A549 (cell line): ENCODE results near the gene EIF4A2. TPM values are rescaled to one million over a fixed set of nuclear protein-coding genes. Genes with fewer than 3 reads are reported as not detected.

ENCODE experiments used
- ATAC-seq, 2 experiments: fragments of 200-7000 bp in 1 of 2; fragments of >200 bp in 1 of 2; cut with Nextera tagmentation in 1 of 2; cut with Tn5 transposase in 1 of 2; 3 replicates each; pipeline versions ENCODE4 v1.8.0 to v1.9.1; 2018 to 2020; ENCODE audit warnings: mild to moderate bottlenecking in 1 of 2, moderate library complexity in 1 of 2
- CTCF ChIA-PET: fragments of 300-600 bp; sonication (Branson Sonifier 250); formaldehyde crosslinking; extraction: SDS; loops from one replicate; lab custom pipeline; 2021; ENCODE audit warnings: antibody characterized with exemption, inconsistent platforms; lab: Yijun Ruan, JAX
- POLR2A ChIA-PET: fragments of 350-600 bp; formaldehyde crosslinking; extraction: SDS; loops from one replicate; lab custom pipeline; 2021; ENCODE audit warnings: antibody characterized with exemption, inconsistent platforms; lab: Yijun Ruan, JAX
- DNase-seq, 2 experiments: peaks; one replicate each; pipeline versions ENCODE4 v3.0.0 to v3.0.0-alpha.2; 2011 to 2016; ENCODE audit warnings: low read depth in 1 of 2, low spot score in 1 of 2
- FAIRE-seq: peaks from 2 replicates; lab custom pipeline; 2011; peaks lifted over from hg19 to GRCh38; lab: Jason Lieb, UNC
- H3K27ac ChIP-seq, 2 experiments: fragments of >200 bp; sonication (Bioruptor Twin); formaldehyde crosslinking; 3 replicates each; pipeline ENCODE4 v1.5.1; 2016 to 2017
- H3K4me1 ChIP-seq: fragments of >200 bp; sonication (Bioruptor Twin); formaldehyde crosslinking; 3 replicates; pipeline ENCODE4 v1.6.1; 2016
- H3K4me2 ChIP-seq: fragments of >200 bp; sonication (Bioruptor Twin); formaldehyde crosslinking; 3 replicates; pipeline ENCODE4 v1.6.1; 2016
- H3K4me3 ChIP-seq: fragments of >200 bp; sonication (Bioruptor Twin); formaldehyde crosslinking; 3 replicates; pipeline ENCODE4 v1.5.1; 2016
- H3K9me3 ChIP-seq: fragments of >200 bp; sonication (Bioruptor Twin); formaldehyde crosslinking; 3 replicates; pipeline ENCODE4 v1.6.1; 2016
- BHLHE40 ChIP-seq: IDR thresholded peaks from 2 replicates; pipeline ENCODE4 v1.6.1; 2012; ENCODE audit warnings: low read depth, low read length, inconsistent platforms
- CBX2 ChIP-seq: fragments of 200-600 bp; sonication (generic); IDR thresholded peaks from 2 replicates; pipeline ENCODE4 v1.6.1; 2016; ENCODE audit warnings: low read depth, mild to moderate bottlenecking, borderline replicate concordance
- CBX8 ChIP-seq: fragments of 200-600 bp; sonication (generic); IDR thresholded peaks from 2 replicates; pipeline ENCODE4 v1.6.1; 2016
- EHF ChIP-seq: fragments of 250-450 bp; sonication (Bioruptor Pico); IDR thresholded peaks from 2 replicates; pipeline ENCODE4 v1.5.0; 2020; ENCODE audit warnings: mild to moderate bottlenecking
- ESRRA ChIP-seq: fragments of 150-350 bp; IDR thresholded peaks from 2 replicates; pipeline ENCODE4 v1.6.1; 2014; ENCODE audit warnings: mild to moderate bottlenecking, low read length, borderline replicate concordance
- GATA3 ChIP-seq: IDR thresholded peaks from 2 replicates; pipeline ENCODE4 v1.6.1; 2012; ENCODE audit warnings: borderline replicate concordance
- HDAC2 ChIP-seq: fragments of 200-600 bp; sonication (generic); IDR thresholded peaks from 2 replicates; pipeline ENCODE4 v1.6.1; 2016
- HEYL ChIP-seq: fragments of 250-450 bp; sonication (Bioruptor Pico); IDR thresholded peaks from 2 replicates; pipeline ENCODE4 v1.8.0; 2021; ENCODE audit warnings: mild to moderate bottlenecking, moderate library complexity
- HMGXB4 ChIP-seq: fragments of 250-450 bp; sonication (Bioruptor Pico); IDR thresholded peaks from 2 replicates; pipeline ENCODE4 v1.5.0; 2021; ENCODE audit warnings: mild to moderate bottlenecking, moderate library complexity, borderline replicate concordance
- HOXA7 ChIP-seq: fragments of 250-450 bp; sonication (Bioruptor Pico); IDR thresholded peaks from 2 replicates; pipeline ENCODE4 v1.5.0; 2020; ENCODE audit warnings: mild to moderate bottlenecking, moderate library complexity
- HOXB13 ChIP-seq: fragments of 250-450 bp; sonication (Bioruptor Pico); IDR thresholded peaks from 2 replicates; pipeline ENCODE4 v1.5.0; 2020; ENCODE audit warnings: low read depth, mild to moderate bottlenecking, moderate library complexity
- HOXB5 ChIP-seq: fragments of 250-450 bp; sonication (Bioruptor Pico); IDR thresholded peaks from 2 replicates; pipeline ENCODE4 v1.5.0; 2020; ENCODE audit warnings: mild to moderate bottlenecking, moderate library complexity
- JUN ChIP-seq, 2 experiments: fragments of >200 bp; sonication (Bioruptor Twin); formaldehyde crosslinking; IDR thresholded peaks; 2 replicates in 1 of 2; 3 replicates in 1 of 2; pipeline ENCODE4 v1.6.1; 2016 to 2017
- JUNB ChIP-seq: fragments of >200 bp; sonication (Bioruptor Twin); formaldehyde crosslinking; IDR thresholded peaks from 2 replicates; pipeline ENCODE4 v1.6.1; 2016
- KDM5A ChIP-seq: fragments of 200-600 bp; sonication (generic); IDR thresholded peaks from 2 replicates; pipeline ENCODE4 v1.6.1; 2016; ENCODE audit warnings: antibody characterized with exemption, mild to moderate bottlenecking
- MAZ ChIP-seq: fragments of 150-350 bp; IDR thresholded peaks from 2 replicates; pipeline ENCODE4 v1.6.1; 2014; ENCODE audit warnings: antibody characterized with exemption, low read depth, low read length, borderline replicate concordance
- MYC ChIP-seq: IDR thresholded peaks from 2 replicates; pipeline ENCODE4 v1.6.1; 2012; ENCODE audit warnings: mild to moderate bottlenecking, inconsistent platforms, low read length, improper control_type of control experiment, borderline replicate concordance
- NFE2L2 ChIP-seq: fragments of 150-350 bp; conservative IDR thresholded peaks from 2 replicates; pipeline ENCODE4 v1.6.1; 2014; ENCODE audit warnings: low read length
- NR3C1 ChIP-seq: fragments of >200 bp; sonication (Bioruptor Twin); formaldehyde crosslinking; IDR thresholded peaks from 3 replicates; pipeline ENCODE4 v1.6.1; 2017
- RARB ChIP-seq: fragments of 250-450 bp; sonication (Bioruptor Pico); IDR thresholded peaks from 2 replicates; pipeline ENCODE4 v1.8.0; 2021; ENCODE audit warnings: mild to moderate bottlenecking, moderate library complexity
- RCOR1 ChIP-seq: fragments of 150-350 bp; IDR thresholded peaks from 2 replicates; pipeline ENCODE4 v1.6.1; 2014; ENCODE audit warnings: antibody characterized with exemption, low read length, low read depth
- RFX5 ChIP-seq: fragments of 450-650 bp; IDR thresholded peaks from 2 replicates; pipeline ENCODE4 v1.7.1; 2014; ENCODE audit warnings: antibody characterized with exemption, mild to moderate bottlenecking, moderate library complexity
- RNF2 ChIP-seq: fragments of 200-600 bp; sonication (generic); IDR thresholded peaks from 2 replicates; pipeline ENCODE4 v1.6.1; 2016; ENCODE audit warnings: low read depth, mild to moderate bottlenecking, antibody characterized with exemption, moderate library complexity, borderline replicate concordance
- SREBF2 ChIP-seq: fragments of 450-650 bp; IDR thresholded peaks from 2 replicates; pipeline ENCODE4 v1.6.1; 2014; ENCODE audit warnings: mild to moderate bottlenecking, moderate library complexity
- TFCP2L1 ChIP-seq: fragments of 250-450 bp; sonication (Bioruptor Pico); IDR thresholded peaks from 2 replicates; pipeline ENCODE4 v1.5.0; 2021; ENCODE audit warnings: mild to moderate bottlenecking
- USF2 ChIP-seq: fragments of 450-650 bp; IDR thresholded peaks from 2 replicates; pipeline ENCODE4 v1.6.1; 2014; ENCODE audit warnings: antibody characterized with exemption
- ZC3H11A ChIP-seq: fragments of 450-650 bp; IDR thresholded peaks from 2 replicates; pipeline ENCODE4 v1.6.1; 2014; ENCODE audit warnings: antibody characterized with exemption, mild to moderate bottlenecking
- ZFP36 ChIP-seq: fragments of 450-650 bp; IDR thresholded peaks from 2 replicates; pipeline ENCODE4 v1.6.1; 2014; ENCODE audit warnings: borderline replicate concordance; ENCODE audit not compliant: partially characterized antibody
- ZSCAN20 ChIP-seq: fragments of 250-450 bp; sonication (Bioruptor Pico); IDR thresholded peaks from 2 replicates; pipeline ENCODE4 v1.8.0; 2022; ENCODE audit warnings: mild to moderate bottlenecking, moderate library complexity
- WGBS: methylation state at CpG from one replicate; pipeline ENCODE4 v1.1.6; 2017; ENCODE audit errors: missing lambda C conversion rate; 5-methylcytosine and 5-hydroxymethylcytosine counted together
- polyA plus RNA-seq, 4 experiments: library from polyadenylated mRNA; depleted of rRNA in 3 of 4; stranded (reverse); fragments of >200 nt; fragmentation: RNase III in 1 of 4; extraction: RNeasy Plus Mini Kit Qiagen cat#74134 plus additional on column Dnase treatment in 1 of 4; gene quantifications; 2 replicates in 3 of 4; 3 replicates in 1 of 4; pipeline ENCODE4 v1.2.3, GENCODE V29; 2011 to 2017
- TF ChIP-seq, protein P1 (sequence below): fragments of >200 bp; sonication (Bioruptor Twin); formaldehyde crosslinking; IDR thresholded peaks from 2 replicates; pipeline ENCODE4 v1.6.1; 2016
- TF ChIP-seq, protein P2 (sequence below): fragments of >200 bp; sonication (Bioruptor Twin); formaldehyde crosslinking; IDR thresholded peaks from 3 replicates; pipeline ENCODE4 v1.5.1; 2016
- TF ChIP-seq, protein P3 (sequence below): IDR thresholded peaks from 2 replicates; pipeline ENCODE4 v1.6.1; 2012
- TF ChIP-seq, protein P4 (sequence below): fragments of >200 bp; sonication (Bioruptor Twin); formaldehyde crosslinking; IDR thresholded peaks from 3 replicates; pipeline ENCODE4 v1.6.1; 2016

Gene EIF4A2
- polyA plus RNA-seq, 2 of the 4 experiments (the other 2 are of a cell fraction), result 172 to 493 TPM

DNA sequence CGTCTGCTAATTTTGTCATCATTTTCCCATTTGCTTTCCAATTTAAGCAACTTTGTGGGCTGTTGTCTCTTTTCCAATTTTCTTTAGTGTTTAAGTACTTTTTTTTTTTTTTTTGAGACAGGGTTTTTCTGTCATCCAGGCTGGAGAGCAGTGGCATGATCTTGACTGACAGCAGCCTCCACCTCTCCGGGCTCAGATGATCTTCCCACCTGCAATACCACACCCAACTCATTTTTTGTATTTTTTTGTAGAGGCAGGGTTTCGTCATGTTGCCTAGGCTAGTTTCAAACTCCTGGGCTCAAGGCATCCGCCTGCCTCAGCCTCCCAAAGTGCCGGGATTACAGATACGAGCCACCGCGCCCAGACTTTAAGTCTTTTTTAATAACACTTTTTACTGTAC lies 26.2 kb upstream of the EIF4A2 start:
- Histone ChIP-seq H3K4me3 (no peak overlapping the region), H3K27ac (no peak overlapping the region), H3K9me3 (no peaks in the 10 kb centered on the region), H3K4me2 (no peak overlapping the region), H3K4me1 (peaks cover 11% of the 10 kb centered on the region; the same call in 2 of the 3 replicates)
- CTCF ChIA-PET, result interaction anchor here (1.1 kb wide), 1 partner anchor 16 kb away, joined by 3 read pairs; no protein-coding TSS in a partner anchor
- POLR2A ChIA-PET, result no interaction called here
- TF ChIP-seq, protein P1, sequence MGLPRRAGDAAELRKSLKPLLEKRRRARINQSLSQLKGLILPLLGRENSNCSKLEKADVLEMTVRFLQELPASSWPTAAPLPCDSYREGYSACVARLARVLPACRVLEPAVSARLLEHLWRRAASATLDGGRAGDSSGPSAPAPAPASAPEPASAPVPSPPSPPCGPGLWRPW, result no peak
- TF ChIP-seq SREBF2, result no peak
- TF ChIP-seq, protein P2, sequence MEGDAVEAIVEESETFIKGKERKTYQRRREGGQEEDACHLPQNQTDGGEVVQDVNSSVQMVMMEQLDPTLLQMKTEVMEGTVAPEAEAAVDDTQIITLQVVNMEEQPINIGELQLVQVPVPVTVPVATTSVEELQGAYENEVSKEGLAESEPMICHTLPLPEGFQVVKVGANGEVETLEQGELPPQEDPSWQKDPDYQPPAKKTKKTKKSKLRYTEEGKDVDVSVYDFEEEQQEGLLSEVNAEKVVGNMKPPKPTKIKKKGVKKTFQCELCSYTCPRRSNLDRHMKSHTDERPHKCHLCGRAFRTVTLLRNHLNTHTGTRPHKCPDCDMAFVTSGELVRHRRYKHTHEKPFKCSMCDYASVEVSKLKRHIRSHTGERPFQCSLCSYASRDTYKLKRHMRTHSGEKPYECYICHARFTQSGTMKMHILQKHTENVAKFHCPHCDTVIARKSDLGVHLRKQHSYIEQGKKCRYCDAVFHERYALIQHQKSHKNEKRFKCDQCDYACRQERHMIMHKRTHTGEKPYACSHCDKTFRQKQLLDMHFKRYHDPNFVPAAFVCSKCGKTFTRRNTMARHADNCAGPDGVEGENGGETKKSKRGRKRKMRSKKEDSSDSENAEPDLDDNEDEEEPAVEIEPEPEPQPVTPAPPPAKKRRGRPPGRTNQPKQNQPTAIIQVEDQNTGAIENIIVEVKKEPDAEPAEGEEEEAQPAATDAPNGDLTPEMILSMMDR, result no peak
- TF ChIP-seq GATA3, result no peak
- TF ChIP-seq HOXA7 (CRISPR knock-in tag), result no peak
- TF ChIP-seq ZFP36, result no peak
- TF ChIP-seq JUN (IDR thresholded peaks at IDR 0.05), result no peak
- no peak for TF ChIP-seq HMGXB4 (CRISPR knock-in tag)
- TF ChIP-seq, protein P3, sequence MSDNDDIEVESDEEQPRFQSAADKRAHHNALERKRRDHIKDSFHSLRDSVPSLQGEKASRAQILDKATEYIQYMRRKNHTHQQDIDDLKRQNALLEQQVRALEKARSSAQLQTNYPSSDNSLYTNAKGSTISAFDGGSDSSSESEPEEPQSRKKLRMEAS, result no peak
- no peak for TF ChIP-seq ZSCAN20 (CRISPR knock-in tag)
- TF ChIP-seq MAZ, result no peak
- no peak for TF ChIP-seq NR3C1
- TF ChIP-seq CBX8, result no peak
- TF ChIP-seq RNF2, result no peak
- no peak for TF ChIP-seq ZC3H11A
- no peak for TF ChIP-seq RARB (CRISPR knock-in tag)
- TF ChIP-seq HOXB5 (CRISPR knock-in tag), result no peak
- TF ChIP-seq MYC, result no peak
- FAIRE-seq (no peak), ATAC-seq (no peak), DNase-seq (no peak)
- WGBS, result 86% methylated on average over 8 of the region's 8 CpGs

GRCh38 chr3:186757686-186758220 lies 25.6 kb upstream of the EIF4A2 start:
- Histone ChIP-seq H3K27ac (no peak overlapping the region), H3K4me1 (peaks cover 6% of the 10 kb centered on the region; the same call in 2 of the 3 replicates), H3K4me2 (no peak overlapping the region), H3K4me3 (no peak overlapping the region), H3K9me3 (no peaks in the 10 kb centered on the region)
- ATAC-seq (no peak), FAIRE-seq (no peak), DNase-seq (no peak)
- WGBS, result 87% methylated on average over 8 of the region's 8 CpGs
- TF ChIP-seq EHF, result no peak
- TF ChIP-seq ESRRA, result no peak
- no peak for TF ChIP-seq RCOR1
- no peak for TF ChIP-seq GATA3
- TF ChIP-seq MAZ, result no peak
- no peak for TF ChIP-seq CBX2
- TF ChIP-seq HOXA7 (CRISPR knock-in tag), result no peak
- no peak for TF ChIP-seq HDAC2
- no peak for TF ChIP-seq BHLHE40
- TF ChIP-seq NFE2L2, result no peak
- TF ChIP-seq HOXB13, result no peak
- TF ChIP-seq, protein P4, sequence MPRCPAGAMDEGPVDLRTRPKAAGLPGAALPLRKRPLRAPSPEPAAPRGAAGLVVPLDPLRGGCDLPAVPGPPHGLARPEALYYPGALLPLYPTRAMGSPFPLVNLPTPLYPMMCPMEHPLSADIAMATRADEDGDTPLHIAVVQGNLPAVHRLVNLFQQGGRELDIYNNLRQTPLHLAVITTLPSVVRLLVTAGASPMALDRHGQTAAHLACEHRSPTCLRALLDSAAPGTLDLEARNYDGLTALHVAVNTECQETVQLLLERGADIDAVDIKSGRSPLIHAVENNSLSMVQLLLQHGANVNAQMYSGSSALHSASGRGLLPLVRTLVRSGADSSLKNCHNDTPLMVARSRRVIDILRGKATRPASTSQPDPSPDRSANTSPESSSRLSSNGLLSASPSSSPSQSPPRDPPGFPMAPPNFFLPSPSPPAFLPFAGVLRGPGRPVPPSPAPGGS, result no peak
- TF ChIP-seq HEYL (CRISPR knock-in tag), result no peak
- TF ChIP-seq RFX5, result no peak
- TF ChIP-seq, protein P3, result no peak
- no peak for TF ChIP-seq JUNB
- no peak for TF ChIP-seq KDM5A
- TF ChIP-seq TFCP2L1 (CRISPR knock-in tag), result no peak
- no peak for TF ChIP-seq USF2
- POLR2A ChIA-PET, result no interaction called here
- CTCF ChIA-PET, result interaction anchor here (1.1 kb wide), 1 partner anchor 16 kb away, joined by 3 read pairs; no protein-coding TSS in a partner anchor
